Transverse colon (tissue), 4 donors: ENCODE measurements around the gene TRIM8. TPM values are rescaled to one million over a fixed set of nuclear protein-coding genes. Genes with fewer than 3 reads are reported as not detected.

Source experiments
- DNase-seq: peaks from one replicate; pipeline ENCODE4 v3.0.0-alpha.2; 2019
- H3K27ac ChIP-seq, 4 donors: fragments of 200-600 bp; sonication (generic); 2 replicates each; pipeline ENCODE4 v1.5.1; 2016 to 2018; ENCODE audit warnings: inconsistent platforms in 4 of 4
- H3K27me3 ChIP-seq: fragments of 200-600 bp; sonication (generic); 2 replicates; pipeline ENCODE4 v1.5.1; 2017; ENCODE audit warnings: inconsistent platforms
- H3K36me3 ChIP-seq, 4 donors: fragments of 200-600 bp; sonication (generic); 2 replicates each; pipeline ENCODE4 v1.5.1; 2017 to 2019; ENCODE audit warnings: inconsistent platforms in 4 of 4
- H3K4me1 ChIP-seq, 4 donors: fragments of 200-600 bp; sonication (generic); 2 replicates each; pipeline ENCODE4 v1.5.1; 2017 to 2020; ENCODE audit warnings: inconsistent platforms in 4 of 4
- H3K4me3 ChIP-seq, 4 donors: fragments of 200-600 bp; sonication (generic); 1 replicate in 1 of 4; 2 replicates in 3 of 4; pipeline versions ENCODE4 v1.5.1 to v1.6.1; 2017 to 2019; ENCODE audit warnings: inconsistent platforms in 4 of 4
- H3K9me3 ChIP-seq, 2 donors: fragments of 200-600 bp; sonication (generic); 2 replicates each; pipeline ENCODE4 v1.5.1; 2017 to 2019; ENCODE audit warnings: inconsistent platforms in 2 of 2
- EP300 ChIP-seq: sonication (generic); formaldehyde crosslinking; IDR thresholded peaks from one replicate; pipeline ENCODE4 v1.6.1; 2017; ENCODE audit warnings: antibody characterized with exemption, low read depth
- POLR2A ChIP-seq: fragments of 450-650 bp; IDR thresholded peaks from one replicate; pipeline ENCODE4 v1.6.1; 2016; ENCODE audit warnings: antibody characterized with exemption, mild to moderate bottlenecking, moderate library complexity
- POLR2AphosphoS5 ChIP-seq, 3 donors: sonication (generic); formaldehyde crosslinking; IDR thresholded peaks; one replicate each; pipeline ENCODE4 v1.6.1; 2016; ENCODE audit warnings: antibody characterized with exemption in 3 of 3
- WGBS, 2 donors: methylation state at CpG; one replicate each; pipeline ENCODE4 v1.1.5; 2018; ENCODE audit warnings: low coverage in 1 of 2; 5-methylcytosine and 5-hydroxymethylcytosine counted together
- in situ Hi-C, 4 donors: fragments of 200-750 bp; cut with MboI; loops; one replicate each; pipeline versions ENCODE4 v1.15.0 to v1.15.1; 2017; ENCODE audit warnings: low sequenced_read_pairs in 3 of 4, low pct_ligation_motif_present in 1 of 4, low pct_unique_long_range_greater_than_20kb in 1 of 4
- intact Hi-C: fragments of 100-400 bp; cut with DNase I; formaldehyde crosslinking; loops from one replicate; pipeline ENCODE4 v1.15.1; 2023; ENCODE audit warnings: low total_unique reads
- total RNA-seq, 4 donors: library from RNA; depleted of rRNA; stranded (reverse); fragments of >200 nt; gene quantifications; one replicate each; pipeline ENCODE4 v1.1.0, GENCODE V29; 2016
- TF ChIP-seq, protein P1 (sequence below), 5 experiments: fragments of 200-600 bp in 3 of 5; fragments of 450-650 bp in 2 of 5; sonication (generic) in 3 of 5; IDR thresholded peaks; 1 replicate in 2 of 5; 2 replicates in 3 of 5; pipeline ENCODE4 v1.5.1; 2016 to 2017; ENCODE audit warnings: antibody characterized with exemption in 5 of 5, inconsistent platforms in 3 of 5, mild to moderate bottlenecking in 2 of 5, moderate library complexity in 1 of 5

Gene TRIM8
- total RNA-seq, 4 donors from 2014 or later, result 59.1 to 108 (median 66.8) TPM

DNA sequence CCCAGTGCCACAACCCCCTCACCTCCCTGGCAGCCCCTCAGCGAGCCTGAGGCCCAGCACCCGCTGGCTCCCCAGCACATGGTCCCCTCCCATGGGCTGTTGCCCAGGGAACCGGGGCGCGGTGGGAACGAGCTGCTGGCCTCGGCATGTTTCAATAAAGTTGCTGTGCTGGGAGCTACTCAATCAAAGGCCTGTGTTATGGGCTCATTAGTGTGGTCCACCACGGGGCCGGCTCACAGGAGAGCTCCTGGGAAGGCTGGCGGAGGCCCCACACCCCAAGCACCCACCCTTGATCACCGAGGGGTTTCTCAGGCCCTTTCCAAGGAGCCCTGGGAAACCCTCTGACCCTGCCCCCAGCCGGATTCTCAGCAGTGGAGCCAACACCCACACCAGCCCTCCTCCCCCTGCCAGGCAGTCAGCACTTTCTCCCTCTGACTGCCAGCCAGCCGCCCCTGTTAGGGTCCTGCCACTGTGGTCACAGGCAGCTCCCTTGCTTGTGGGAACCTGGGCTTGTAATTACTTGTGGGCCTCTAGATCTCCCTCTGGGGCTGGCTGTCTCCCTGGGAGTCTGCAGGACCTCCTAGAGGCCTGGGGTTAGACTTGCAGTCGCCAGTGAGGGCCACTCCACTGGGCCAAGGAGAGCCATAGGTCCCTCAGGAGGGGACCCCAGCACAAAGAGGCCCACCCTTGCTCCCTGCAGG, 24.8 kb upstream of the TRIM8 start:
- no peak for DNase-seq
- H3K4me1 ChIP-seq, result peaks cover 28 to 51% (median 30%) of the 10 kb centered on the region in 4 donors

DNA sequence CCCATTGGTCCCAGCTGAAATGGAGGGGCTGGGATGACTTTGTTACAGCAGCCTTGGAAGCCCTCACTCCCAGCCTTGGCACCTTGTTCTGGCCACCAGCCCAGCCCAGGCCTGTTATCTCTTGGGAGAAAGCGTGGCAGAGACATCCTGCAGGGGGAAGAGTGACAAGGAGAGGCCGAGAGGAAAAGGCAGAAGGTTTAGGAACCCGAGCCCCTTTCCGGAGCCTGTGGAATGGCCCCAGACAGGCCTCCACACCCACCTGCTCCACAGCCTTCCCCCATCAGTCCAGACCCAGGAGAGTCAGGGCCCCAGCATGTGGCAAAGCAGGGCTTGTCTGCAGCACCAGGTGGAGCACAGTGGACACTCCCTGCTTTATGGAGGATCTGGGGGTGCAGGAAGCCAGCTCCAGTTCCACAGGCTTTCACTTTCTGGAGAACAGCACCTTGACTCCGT, 24.1 kb upstream of the TRIM8 start:
- WGBS, 2 donors, result 46% methylated on average over 4 of the region's 5 CpGs; no CpG with 5 or more reads in 1 of the 2 donors
- Histone ChIP-seq H3K9me3 (no peaks in the 10 kb centered on the region), H3K27me3 (no peaks in the 10 kb centered on the region), H3K4me1 (peaks cover 28 to 51% (median 30%) of the 10 kb centered on the region in 4 donors), H3K27ac (peak overlapping the region; percentile 21 to 59 (median 42)), H3K4me3 (no peak overlapping the region), H3K36me3 (peaks cover 0 to 3% (median 0%) of the 10 kb centered on the region in 4 donors)
- TF ChIP-seq EP300, result no peak
- TF ChIP-seq POLR2AphosphoS5 (IDR thresholded peaks at IDR 0.05), result no peak
- TF ChIP-seq, protein P1, sequence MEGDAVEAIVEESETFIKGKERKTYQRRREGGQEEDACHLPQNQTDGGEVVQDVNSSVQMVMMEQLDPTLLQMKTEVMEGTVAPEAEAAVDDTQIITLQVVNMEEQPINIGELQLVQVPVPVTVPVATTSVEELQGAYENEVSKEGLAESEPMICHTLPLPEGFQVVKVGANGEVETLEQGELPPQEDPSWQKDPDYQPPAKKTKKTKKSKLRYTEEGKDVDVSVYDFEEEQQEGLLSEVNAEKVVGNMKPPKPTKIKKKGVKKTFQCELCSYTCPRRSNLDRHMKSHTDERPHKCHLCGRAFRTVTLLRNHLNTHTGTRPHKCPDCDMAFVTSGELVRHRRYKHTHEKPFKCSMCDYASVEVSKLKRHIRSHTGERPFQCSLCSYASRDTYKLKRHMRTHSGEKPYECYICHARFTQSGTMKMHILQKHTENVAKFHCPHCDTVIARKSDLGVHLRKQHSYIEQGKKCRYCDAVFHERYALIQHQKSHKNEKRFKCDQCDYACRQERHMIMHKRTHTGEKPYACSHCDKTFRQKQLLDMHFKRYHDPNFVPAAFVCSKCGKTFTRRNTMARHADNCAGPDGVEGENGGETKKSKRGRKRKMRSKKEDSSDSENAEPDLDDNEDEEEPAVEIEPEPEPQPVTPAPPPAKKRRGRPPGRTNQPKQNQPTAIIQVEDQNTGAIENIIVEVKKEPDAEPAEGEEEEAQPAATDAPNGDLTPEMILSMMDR (IDR thresholded peaks at IDR 0.05), result no peak
- no peak for TF ChIP-seq POLR2A
- DNase-seq, result peak; percentile 49
- intact Hi-C loops (no loop called here), in situ Hi-C loops (no loop called here)

More for the DNA sequence above, 24.8 kb upstream of the TRIM8 start:
- intact Hi-C loops (no loop called here), in situ Hi-C loops (no loop called here)
- no peak overlapping the region for H3K4me3 ChIP-seq
- 81% methylated on average over 5 of the region's 14 CpGs; no CpG with 5 or more reads in 1 of the 2 donors for WGBS, 2 donors
- no peak for TF ChIP-seq POLR2AphosphoS5 (IDR thresholded peaks at IDR 0.05)
- H3K9me3 ChIP-seq, result no peaks in the 10 kb centered on the region
- peaks cover 0 to 3% (median 0%) of the 10 kb centered on the region in 4 donors for H3K36me3 ChIP-seq
- no peaks in the 10 kb centered on the region for H3K27me3 ChIP-seq
- H3K27ac ChIP-seq, result peak overlapping the region; percentile 21 to 59 (median 42)

DNA sequence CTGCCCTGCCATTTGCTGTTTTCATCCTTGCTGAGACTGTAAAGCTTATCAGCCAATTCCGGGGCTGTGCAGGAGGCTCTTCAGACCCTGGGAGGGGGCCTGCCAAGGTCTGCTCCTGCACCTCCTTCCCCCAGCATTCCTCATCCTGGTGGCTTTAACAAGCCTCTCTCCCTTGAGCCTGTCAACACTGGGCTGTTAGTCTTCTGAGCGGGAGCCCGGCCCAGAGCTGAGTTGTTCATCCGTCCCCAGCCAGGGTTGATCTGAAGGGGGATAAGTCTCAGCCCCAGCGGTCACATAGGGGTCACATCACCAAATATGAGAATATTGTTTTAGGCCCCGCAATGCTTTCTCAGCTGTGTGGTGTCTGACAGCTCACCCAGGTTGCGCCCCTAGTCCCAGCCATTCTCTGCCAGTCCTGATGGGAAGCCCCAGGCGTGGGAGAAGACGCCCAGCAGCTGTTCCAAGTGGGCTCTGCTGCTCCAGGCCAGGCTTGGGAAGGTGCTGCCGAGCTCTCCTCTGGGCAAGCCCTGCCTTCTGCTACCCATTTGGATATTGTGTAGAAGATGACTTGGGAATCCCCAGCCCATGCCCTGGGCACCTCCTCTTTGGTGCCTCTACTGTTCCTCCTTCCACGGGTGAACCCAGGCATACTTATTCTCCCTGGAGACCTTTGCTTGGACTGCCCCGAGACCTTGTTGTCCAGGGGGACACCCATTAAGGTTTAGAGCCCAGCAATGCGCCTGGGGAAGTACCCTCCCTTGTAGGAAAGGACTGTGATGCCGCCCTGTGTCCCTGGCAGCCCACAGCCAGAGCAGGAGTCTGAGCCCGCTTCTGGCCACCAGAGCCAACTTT, 23.5 kb upstream of the TRIM8 start:
- no peak overlapping the region for H3K4me3 ChIP-seq
- H3K9me3 ChIP-seq, result no peaks in the 10 kb centered on the region
- H3K4me1 ChIP-seq, result peaks cover 28 to 44% (median 30%) of the 10 kb centered on the region in 4 donors
- WGBS, 2 donors, result 69 to 80% methylated on average over 1 to 14 of the region's 15 CpGs
- H3K27me3 ChIP-seq, result no peaks in the 10 kb centered on the region
- H3K27ac ChIP-seq, result peak overlapping the region; percentile 21 to 59 (median 42)
- peaks cover 0 to 3% (median 0%) of the 10 kb centered on the region in 4 donors for H3K36me3 ChIP-seq
- DNase-seq, result no peak
- intact Hi-C loops (no loop called here), in situ Hi-C loops (no loop called here)
- TF ChIP-seq POLR2A (no peak), POLR2AphosphoS5 (IDR thresholded peaks at IDR 0.05) (no peak), EP300 (no peak)
- TF ChIP-seq, protein P1 (IDR thresholded peaks at IDR 0.05), result no peak

DNA sequence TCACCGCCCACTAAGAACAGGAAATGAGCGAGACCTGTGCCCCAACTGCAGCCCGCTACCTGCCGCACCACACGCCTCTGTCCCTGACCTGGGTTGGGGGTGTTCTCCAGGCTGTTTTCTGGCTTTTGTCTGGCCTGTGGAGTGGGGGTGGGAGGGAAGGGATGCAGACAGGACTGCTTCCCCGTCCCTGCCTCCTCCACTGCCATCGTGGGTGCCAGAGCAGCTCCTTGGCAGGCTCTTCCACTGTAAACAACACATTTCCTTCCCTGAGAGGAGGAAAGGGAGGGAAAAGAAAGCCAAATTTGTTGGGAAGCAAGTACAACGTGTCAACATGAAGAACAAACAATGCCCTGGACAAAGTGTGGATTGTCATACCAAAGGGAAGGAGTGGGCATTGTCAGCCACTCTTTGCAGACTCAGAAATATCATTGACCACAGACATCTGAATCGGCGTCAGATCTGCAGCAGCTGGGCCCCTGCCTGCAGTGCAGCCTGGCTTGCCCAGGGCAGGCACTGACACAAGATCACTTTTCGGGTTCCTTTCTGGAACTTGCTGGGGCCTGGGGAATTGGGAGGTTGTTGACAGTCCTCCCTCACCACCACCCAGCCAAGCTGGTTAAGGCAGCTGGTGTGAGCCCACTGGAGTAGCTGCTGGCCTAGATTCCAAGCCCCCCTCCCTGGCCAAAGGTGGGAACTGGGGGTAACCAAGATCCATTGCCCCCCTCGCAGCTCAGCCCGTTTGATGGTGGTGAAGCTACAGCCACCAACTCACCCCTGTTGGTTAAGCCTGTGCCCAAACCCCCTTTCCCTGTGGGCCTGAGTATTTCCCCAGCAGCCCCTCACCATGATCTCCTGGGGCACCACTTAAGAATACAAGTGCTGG, 22.6 kb upstream of the TRIM8 start:
- Histone ChIP-seq H3K27ac (peak overlapping the region; percentile 21 to 59 (median 42)), H3K4me1 (peaks cover 21 to 44% (median 31%) of the 10 kb centered on the region in 4 donors), H3K27me3 (no peaks in the 10 kb centered on the region), H3K9me3 (no peaks in the 10 kb centered on the region), H3K36me3 (peaks cover 0 to 3% (median 0%) of the 10 kb centered on the region in 4 donors), H3K4me3 (no peak overlapping the region)
- DNase-seq, result no peak
- intact Hi-C loops, result no loop called here
- TF ChIP-seq POLR2A, result no peak
- TF ChIP-seq, protein P1 (IDR thresholded peaks at IDR 0.05), result no peak
- TF ChIP-seq POLR2AphosphoS5 (IDR thresholded peaks at IDR 0.05), result no peak
- TF ChIP-seq EP300, result no peak
- in situ Hi-C loops, result no loop called here
- 42 to 66% methylated on average over 2 to 13 of the region's 13 CpGs for WGBS, 2 donors
